IMR-90 (cell line): ENCODE measurements around the gene ANKRD18B. TPM values are rescaled to one million over a fixed set of nuclear protein-coding genes. Genes with fewer than 3 reads are reported as not detected.
"Not testable (repeated sequence)": the region's sequence is repeated elsewhere in the genome, so short reads cannot be mapped to it uniquely, and the experiment has no call there.

Source experiments
- ATAC-seq: fragments of 200-7000 bp; cut with Tn5 transposase; 2 replicates; pipeline ENCODE4 v1.9.1; 2020; ENCODE audit warnings: low read depth, mild to moderate bottlenecking, moderate library complexity
- BruUV-seq: library from RNA; stranded (reverse); fragments of 400-500 nt; replicated peaks from 2 replicates; lab custom pipeline; 2021; lab: Mats Ljungman, UMichigan
- CTCF ChIA-PET: fragments of 300-600 bp; formaldehyde crosslinking; extraction: SDS; loops from one replicate; lab custom pipeline; 2021; ENCODE audit warnings: antibody characterized with exemption; lab: Yijun Ruan, JAX
- POLR2A ChIA-PET: fragments of 300-600 bp; sonication (Branson Sonifier 250); formaldehyde crosslinking; loops from one replicate; lab custom pipeline; 2022; ENCODE audit warnings: antibody characterized with exemption; ENCODE audit not compliant: unreplicated experiment; lab: Charles Lee
- DNase-seq: peaks from one replicate; pipeline ENCODE4 v3.0.0; 2013
- H2AFZ ChIP-seq: replicated peaks from 2 replicates; pipeline ENCODE3; 2013; ENCODE audit warnings: low read length, mild to moderate bottlenecking; ENCODE audit not compliant: poor library complexity
- H2AK5ac ChIP-seq: 2 replicates; pipeline ENCODE4 v1.6.1; 2013; ENCODE audit warnings: low read depth, low read length, inconsistent platforms
- H2AK9ac ChIP-seq: replicated peaks from 2 replicates; pipeline ENCODE3; 2013; ENCODE audit warnings: mild to moderate bottlenecking, low read depth, low read length, moderate library complexity; ENCODE audit not compliant: poor library complexity
- H2BK120ac ChIP-seq: 2 replicates; pipeline ENCODE4 v1.6.1; 2013; ENCODE audit warnings: low read depth, low read length, inconsistent platforms
- H2BK15ac ChIP-seq: 3 replicates; pipeline ENCODE4 v1.6.1; 2013; ENCODE audit warnings: low read depth, low read length, inconsistent platforms
- H2BK20ac ChIP-seq: 2 replicates; pipeline ENCODE4 v1.6.1; 2013; ENCODE audit warnings: low read depth, mild to moderate bottlenecking, inconsistent platforms, low read length, moderate library complexity
- H2BK5ac ChIP-seq: 2 replicates; pipeline ENCODE4 v1.6.1; 2013; ENCODE audit warnings: mild to moderate bottlenecking, low read depth, low read length, inconsistent platforms; ENCODE audit not compliant: poor library complexity, severe bottlenecking
- H3K14ac ChIP-seq: replicated peaks from 2 replicates; pipeline ENCODE4 v1.6.1; 2013; ENCODE audit warnings: low read depth, low read length, inconsistent platforms
- H3K18ac ChIP-seq: 2 replicates; pipeline ENCODE4 v1.6.1; 2013; ENCODE audit warnings: low read depth, low read length, control low read depth
- H3K23ac ChIP-seq: 2 replicates; pipeline ENCODE4 v1.6.1; 2013; ENCODE audit warnings: low read depth, low read length, inconsistent platforms
- H3K27ac ChIP-seq: 2 replicates; pipeline ENCODE4 v1.5.1; 2013; ENCODE audit warnings: mild to moderate bottlenecking, control low read depth, low read length; ENCODE audit not compliant: insufficient read depth
- H3K27me3 ChIP-seq: 2 replicates; pipeline ENCODE4 v1.6.1; 2013; ENCODE audit warnings: low read length; ENCODE audit not compliant: control insufficient read depth, insufficient read depth
- H3K36me3 ChIP-seq: 2 replicates; pipeline ENCODE4 v1.6.1; 2013; ENCODE audit warnings: low read length, mixed read lengths; ENCODE audit not compliant: control insufficient read depth, insufficient read depth
- H3K4ac ChIP-seq: 2 replicates; pipeline ENCODE4 v1.6.1; 2013; ENCODE audit warnings: low read depth, low read length, inconsistent platforms
- H3K4me1 ChIP-seq: 2 replicates; pipeline ENCODE4 v1.6.1; 2013; ENCODE audit warnings: low read length, mixed read lengths; ENCODE audit not compliant: control insufficient read depth, insufficient read depth
- H3K4me2 ChIP-seq: 2 replicates; pipeline ENCODE4 v1.6.1; 2013; ENCODE audit warnings: low read depth, mild to moderate bottlenecking, control low read depth, low read length, moderate library complexity
- H3K4me3 ChIP-seq: 2 replicates; pipeline ENCODE4 v1.5.1; 2013; ENCODE audit warnings: low read depth, mild to moderate bottlenecking, control low read depth, low read length, moderate library complexity; ENCODE audit not compliant: insufficient read depth
- H3K56ac ChIP-seq: 2 replicates; pipeline ENCODE4 v1.6.1; 2013; ENCODE audit warnings: low read length, inconsistent platforms; ENCODE audit not compliant: insufficient read depth; ENCODE audit errors: extremely low read depth
- H3K79me1 ChIP-seq, 2 experiments: 2 replicates each; pipeline ENCODE4 v1.6.1; 2013; ENCODE audit warnings: low read length in 2 of 2, inconsistent platforms in 1 of 2, low read depth in 1 of 2
- H3K9ac ChIP-seq: 2 replicates; pipeline ENCODE4 v1.6.1; 2013; ENCODE audit warnings: low read depth, low read length, control low read depth
- H3K9me1 ChIP-seq: 2 replicates; pipeline ENCODE4 v1.6.1; 2013; ENCODE audit warnings: low read length, inconsistent platforms; ENCODE audit not compliant: insufficient read depth
- H3K9me3 ChIP-seq: 2 replicates; pipeline ENCODE4 v1.6.1; 2013; ENCODE audit warnings: low read length; ENCODE audit not compliant: control insufficient read depth, insufficient read depth
- H4K20me1 ChIP-seq: 2 replicates; pipeline ENCODE4 v1.6.1; 2013; ENCODE audit warnings: low read length, inconsistent platforms; ENCODE audit not compliant: insufficient read depth
- H4K5ac ChIP-seq: 2 replicates; pipeline ENCODE4 v1.6.1; 2013; ENCODE audit warnings: mild to moderate bottlenecking, low read depth, low read length, control low read depth
- H4K8ac ChIP-seq, 2 experiments: 2 replicates each; pipeline ENCODE4 v1.6.1; 2013; ENCODE audit warnings: low read depth in 2 of 2, low read length in 2 of 2, control low read depth in 1 of 2, inconsistent platforms in 1 of 2
- H4K91ac ChIP-seq: 2 replicates; pipeline ENCODE4 v1.6.1; 2013; ENCODE audit warnings: low read depth, low read length, inconsistent platforms; ENCODE audit not compliant: insufficient read depth
- WGBS, 2 experiments: methylation state at CpG; one replicate each; pipeline versions ENCODE4 v1.1.5 to v1.1.7; 2013; ENCODE audit warnings: missing lambda C conversion rate in 2 of 2; ENCODE audit not compliant: insufficient read length in 1 of 2; ENCODE audit errors: extremely low coverage in 2 of 2; 5-methylcytosine and 5-hydroxymethylcytosine counted together
- dilution Hi-C: fragments of 300-500 bp; cut with HindIII; formaldehyde crosslinking; loops from one replicate; pipeline ENCODE4 v1.14.3; 2018; ENCODE audit warnings: low sequenced_read_pairs; ENCODE audit not compliant: unreplicated experiment
- in situ Hi-C: fragments of 300-500 bp; cut with MboI; formaldehyde crosslinking; loops from 3 replicates; pipeline ENCODE4 v1.14.3; 2019; ENCODE audit warnings: low sequenced_read_pairs, inconsistent platforms, mixed read lengths
- intact Hi-C: fragments of 100-400 bp; cut with micrococcal nuclease; formaldehyde crosslinking; loops from 2 replicates; pipeline ENCODE4 v1.10.0; 2022
- polyA plus RNA-seq, 3 experiments: library from polyadenylated mRNA; depleted of rRNA; stranded (reverse); fragments of >200 nt; gene quantifications; 2 replicates each; pipeline ENCODE4 v1.2.3, GENCODE V29; 2012; ENCODE audit warnings: low replicate concordance in 1 of 3
- total RNA-seq: library from RNA; depleted of rRNA; stranded (reverse); fragments of >200 nt; gene quantifications from 2 replicates; pipeline ENCODE4 v1.2.3, GENCODE V29; 2012
- TF ChIP-seq, protein P1 (sequence below): conservative IDR thresholded peaks from 2 replicates; pipeline ENCODE4 v1.5.1; 2012; ENCODE audit warnings: mild to moderate bottlenecking, low read depth, low read length, improper control_type of control experiment

The ANKRD18B gene
- total and polyA plus RNA-seq, 2 of the 4 experiments (the other 2 are of a cell fraction) = 7.1 to 13.4 TPM

- H3K9me3 ChIP-seq, H3K4me3 ChIP-seq, H3K79me1 ChIP-seq, H3K4me1 ChIP-seq, H2AK9ac ChIP-seq, H3K56ac ChIP-seq, H2BK15ac ChIP-seq, H4K20me1 ChIP-seq, BruUV-seq, H3K4ac ChIP-seq, POLR2A ChIA-PET, in situ Hi-C loops, H3K14ac ChIP-seq, H3K9me1 ChIP-seq, H3K27ac ChIP-seq, H3K18ac ChIP-seq, H2AK5ac ChIP-seq, H2AFZ ChIP-seq, H4K5ac ChIP-seq, H3K36me3 ChIP-seq, H3K23ac ChIP-seq, H4K8ac ChIP-seq, H3K4me2 ChIP-seq, H4K91ac ChIP-seq, H3K9ac ChIP-seq, CTCF ChIA-PET, intact Hi-C loops, H2BK5ac ChIP-seq, dilution Hi-C loops, H3K27me3 ChIP-seq, H2BK120ac ChIP-seq: not testable (repeated sequence)
- peak; percentile 76 for ATAC-seq
- WGBS, 2 experiments = no CpG with 5 or more reads among the region's 4 CpGs
- DNase-seq = peak; percentile 60
- TF ChIP-seq, protein P1, sequence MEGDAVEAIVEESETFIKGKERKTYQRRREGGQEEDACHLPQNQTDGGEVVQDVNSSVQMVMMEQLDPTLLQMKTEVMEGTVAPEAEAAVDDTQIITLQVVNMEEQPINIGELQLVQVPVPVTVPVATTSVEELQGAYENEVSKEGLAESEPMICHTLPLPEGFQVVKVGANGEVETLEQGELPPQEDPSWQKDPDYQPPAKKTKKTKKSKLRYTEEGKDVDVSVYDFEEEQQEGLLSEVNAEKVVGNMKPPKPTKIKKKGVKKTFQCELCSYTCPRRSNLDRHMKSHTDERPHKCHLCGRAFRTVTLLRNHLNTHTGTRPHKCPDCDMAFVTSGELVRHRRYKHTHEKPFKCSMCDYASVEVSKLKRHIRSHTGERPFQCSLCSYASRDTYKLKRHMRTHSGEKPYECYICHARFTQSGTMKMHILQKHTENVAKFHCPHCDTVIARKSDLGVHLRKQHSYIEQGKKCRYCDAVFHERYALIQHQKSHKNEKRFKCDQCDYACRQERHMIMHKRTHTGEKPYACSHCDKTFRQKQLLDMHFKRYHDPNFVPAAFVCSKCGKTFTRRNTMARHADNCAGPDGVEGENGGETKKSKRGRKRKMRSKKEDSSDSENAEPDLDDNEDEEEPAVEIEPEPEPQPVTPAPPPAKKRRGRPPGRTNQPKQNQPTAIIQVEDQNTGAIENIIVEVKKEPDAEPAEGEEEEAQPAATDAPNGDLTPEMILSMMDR = 0 out of 2 replicates have a peak, but pooled peaks have one; percentile 4
- 0 out of 2 replicates have a peak overlapping the region, but pooled peaks have one; percentile 3 for H2BK20ac ChIP-seq
Observed at GRCh38 chr9:33552315-33552725, 28.3 kb downstream of the ANKRD18B start.

- CTCF ChIA-PET, intact Hi-C loops: not testable (repeated sequence)
Observed at GRCh38 chr9:33560217-33560616, 36.2 kb downstream of the ANKRD18B start.

More at GRCh38 chr9:33560217-33560616, 36.2 kb downstream of the ANKRD18B start:
- peak overlapping the region; percentile 80; the same call in 1 of the 2 replicates for H2BK20ac ChIP-seq
- H3K27ac ChIP-seq, H2AK9ac ChIP-seq, H3K9me3 ChIP-seq, H3K27me3 ChIP-seq, H3K4me1 ChIP-seq, H3K9me1 ChIP-seq, H2AK5ac ChIP-seq, H4K91ac ChIP-seq, H3K4me3 ChIP-seq, H3K4me2 ChIP-seq, H3K36me3 ChIP-seq, H3K4ac ChIP-seq, dilution Hi-C loops, H2BK15ac ChIP-seq, H2AFZ ChIP-seq, H3K56ac ChIP-seq, BruUV-seq, H4K20me1 ChIP-seq, in situ Hi-C loops, POLR2A ChIA-PET, H3K79me1 ChIP-seq, H3K9ac ChIP-seq: not testable (repeated sequence)
- peak overlapping the region; percentile 72; the same call in 1 of the 2 replicates for H3K18ac ChIP-seq
- H2BK120ac ChIP-seq = peak overlapping the region; percentile 88; the same call in 1 of the 2 replicates
- ATAC-seq (peak; percentile 46), DNase-seq (peak; percentile 31)
- H4K5ac ChIP-seq = peak overlapping the region; percentile 90; the same call in 1 of the 2 replicates
- H2BK5ac ChIP-seq = peak overlapping the region; percentile 87
- no CpG with 5 or more reads among the region's 1 CpG for WGBS, 2 experiments
- H4K8ac ChIP-seq = peak overlapping the region in 1 of 2 experiments; percentile 79; a peak in 3 of 4 replicates
- H3K14ac ChIP-seq = peak overlapping the region; percentile 41; the same call in 1 of the 2 replicates
- peak overlapping the region; percentile 49; the same call in 1 of the 2 replicates for H3K23ac ChIP-seq
